Large intestine (tissue), 3 donors: ENCODE measurements around the gene BTG4. TPM values are rescaled to one million over a fixed set of nuclear protein-coding genes. Genes with fewer than 3 reads are reported as not detected.

Experiments used
- DNase-seq, 2 donors: peaks; one replicate each; pipeline versions ENCODE4 v3.0.0 to v3.0.0-alpha.2; 2013
- H3K27ac ChIP-seq: one replicate; pipeline ENCODE4 v1.5.1; 2013; ENCODE audit warnings: low read length
- H3K27me3 ChIP-seq: 2 replicates; pipeline ENCODE4 v1.6.1; 2013; ENCODE audit warnings: low read length; ENCODE audit not compliant: control insufficient read depth, insufficient read depth
- H3K36me3 ChIP-seq: 2 replicates; pipeline ENCODE4 v1.6.1; 2013; ENCODE audit warnings: low read length; ENCODE audit not compliant: control insufficient read depth, insufficient read depth
- H3K4me1 ChIP-seq: one replicate; pipeline ENCODE4 v1.6.1; 2013; ENCODE audit warnings: low read length; ENCODE audit not compliant: control insufficient read depth, insufficient read depth
- H3K4me3 ChIP-seq: one replicate; pipeline ENCODE4 v1.5.1; 2013; ENCODE audit warnings: low read length
- H3K9me3 ChIP-seq: one replicate; pipeline ENCODE4 v1.6.1; 2013; ENCODE audit warnings: mild to moderate bottlenecking, low read depth, low read length, moderate library complexity; ENCODE audit not compliant: control insufficient read depth
- WGBS: methylation state at CpG from one replicate; pipeline ENCODE4 v1.1.5; 2013; ENCODE audit warnings: low lambda C conversion rate; ENCODE audit not compliant: insufficient coverage; 5-methylcytosine and 5-hydroxymethylcytosine counted together
- polyA plus RNA-seq: library from polyadenylated mRNA; unstranded; fragments of 120-200 nt; gene quantifications from one replicate; pipeline ENCODE4 v1.2.1, GENCODE V29; 2013

Gene BTG4
- polyA plus RNA-seq, 1 donor: not detected

GRCh38 chr11:111549196-111549868 lies 37.1 kb upstream of the BTG4 start:
- Histone ChIP-seq H3K36me3 (no peaks in the 10 kb centered on the region), H3K4me3 (no peak overlapping the region), H3K4me1 (no peaks in the 10 kb centered on the region), H3K27ac (no peak overlapping the region), H3K27me3 (peaks cover 28% of the 10 kb centered on the region), H3K9me3 (no peaks in the 10 kb centered on the region)
- WGBS: no CpG with 5 or more reads among the region's 11 CpGs
- DNase-seq: no peak

GRCh38 chr11:111548525-111548924 lies 36.3 kb upstream of the BTG4 start:
- WGBS: no CpG with 5 or more reads among the region's 2 CpGs
- DNase-seq: no peak
- H3K4me1 ChIP-seq: no peaks in the 10 kb centered on the region
- no peaks in the 10 kb centered on the region for H3K9me3 ChIP-seq
- peaks cover 34% of the 10 kb centered on the region for H3K27me3 ChIP-seq
- no peak overlapping the region for H3K4me3 ChIP-seq
- H3K27ac ChIP-seq: no peak overlapping the region
- H3K36me3 ChIP-seq: no peaks in the 10 kb centered on the region

- Histone ChIP-seq H3K36me3 (no peaks in the 10 kb centered on the region), H3K9me3 (no peaks in the 10 kb centered on the region), H3K4me3 (no peak overlapping the region), H3K27ac (no peak overlapping the region), H3K27me3 (peaks cover 73% of the 10 kb centered on the region), H3K4me1 (peaks cover 10% of the 10 kb centered on the region)
- WGBS: 60% methylated on average over 1 of the region's 10 CpGs
- no peak for DNase-seq
These were observed 30.6 kb upstream of the BTG4 start for GRCh38 chr11:111542606-111543275.

GRCh38 chr11:111541254-111542061 lies 29.3 kb upstream of the BTG4 start:
- peaks cover 76% of the 10 kb centered on the region for H3K27me3 ChIP-seq
- WGBS: no CpG with 5 or more reads among the region's 41 CpGs

GRCh38 chr11:111540937-111541253 lies 28.7 kb upstream of the BTG4 start:
- no peak for DNase-seq
- no peaks in the 10 kb centered on the region for H3K9me3 ChIP-seq
- peaks cover 75% of the 10 kb centered on the region for H3K27me3 ChIP-seq
- H3K4me3 ChIP-seq: peak overlapping the region; percentile 36
- peaks cover 10% of the 10 kb centered on the region for H3K4me1 ChIP-seq
- no peak overlapping the region for H3K27ac ChIP-seq
- no CpG with 5 or more reads among the region's 22 CpGs for WGBS
- no peaks in the 10 kb centered on the region for H3K36me3 ChIP-seq

More at GRCh38 chr11:111541254-111542061, 29.3 kb upstream of the BTG4 start:
- DNase-seq: peak in 1 of 2 donors; percentile 39
- Histone ChIP-seq H3K27ac (no peak overlapping the region), H3K9me3 (no peaks in the 10 kb centered on the region), H3K4me1 (peaks cover 10% of the 10 kb centered on the region), H3K36me3 (no peaks in the 10 kb centered on the region), H3K4me3 (peak overlapping the region; percentile 36)

GRCh38 chr11:111540114-111540936 lies 28.1 kb upstream of the BTG4 start, which contains the start of gene LAYN:
Gene LAYN (plus strand): TSS chr11:111540720. CDS start chr11:111540844, 124 bp downstream.
- peak within 1 kb of the TSS; percentile 36 for H3K4me3 ChIP-seq
- peaks cover 69% of the 10 kb centered on the region for H3K27me3 ChIP-seq
- H3K4me1 ChIP-seq: peaks cover 10% of the 10 kb centered on the region
- H3K9me3 ChIP-seq: no peaks in the 10 kb centered on the region
- peak in 1 of 2 donors; percentile 47 for DNase-seq
- no peak within 1 kb of the TSS for H3K27ac ChIP-seq
- no CpG with 5 or more reads among the region's 70 CpGs for WGBS
- no peaks in the 10 kb centered on the region for H3K36me3 ChIP-seq

GRCh38 chr11:111539426-111540113 lies 27.4 kb upstream of the BTG4 start:
- DNase-seq: no peak
- no peak overlapping the region for H3K4me3 ChIP-seq
- H3K36me3 ChIP-seq: no peaks in the 10 kb centered on the region
- no peaks in the 10 kb centered on the region for H3K9me3 ChIP-seq
- WGBS: no CpG with 5 or more reads among the region's 9 CpGs
- no peak overlapping the region for H3K27ac ChIP-seq
- H3K4me1 ChIP-seq: peaks cover 10% of the 10 kb centered on the region
- peaks cover 65% of the 10 kb centered on the region for H3K27me3 ChIP-seq

GRCh38 chr11:111538407-111539114 lies 26.4 kb upstream of the BTG4 start:
- no peak for DNase-seq
- H3K36me3 ChIP-seq: no peaks in the 10 kb centered on the region
- H3K4me1 ChIP-seq: peaks cover 10% of the 10 kb centered on the region
- peaks cover 59% of the 10 kb centered on the region for H3K27me3 ChIP-seq
- no peak overlapping the region for H3K4me3 ChIP-seq
- no peaks in the 10 kb centered on the region for H3K9me3 ChIP-seq
- WGBS: 100% methylated on average over 1 of the region's 1 CpG
- H3K27ac ChIP-seq: no peak overlapping the region

GRCh38 chr11:111537336-111537860 lies 25.2 kb upstream of the BTG4 start:
- Histone ChIP-seq H3K4me3 (no peak overlapping the region), H3K4me1 (peaks cover 10% of the 10 kb centered on the region), H3K27me3 (peaks cover 54% of the 10 kb centered on the region), H3K9me3 (no peaks in the 10 kb centered on the region), H3K27ac (no peak overlapping the region), H3K36me3 (no peaks in the 10 kb centered on the region)
- WGBS: 83% methylated on average over 1 of the region's 3 CpGs
- DNase-seq: no peak
